Dendritic cell treated with granulocyte-macrophage colony-stimulating factor and Interleukin-4, amounts not matched to agents 40 ng/mL and 50 ng/mL, for 4 days (primary cell): ENCODE results near the gene HSD17B8.

Experiments used
- H3K27ac Mint-ChIP-seq: one replicate; pipeline ENCODE4 v1.8.0; 2022; ENCODE audit warnings: mild to moderate bottlenecking, mixed read lengths
- H3K27me3 Mint-ChIP-seq: one replicate; pipeline ENCODE4 v1.8.0; 2022; ENCODE audit warnings: mild to moderate bottlenecking, mixed read lengths
- H3K36me3 Mint-ChIP-seq: one replicate; pipeline ENCODE4 v1.8.0; 2022; ENCODE audit warnings: low read depth, mixed read lengths
- H3K4me1 Mint-ChIP-seq: one replicate; pipeline ENCODE4 v1.8.0; 2022; ENCODE audit warnings: low read depth, mixed read lengths
- H3K4me3 Mint-ChIP-seq: one replicate; pipeline ENCODE4 v1.8.0; 2022; ENCODE audit warnings: mild to moderate bottlenecking, moderate library complexity, mixed read lengths
- H3K9me3 Mint-ChIP-seq: one replicate; pipeline ENCODE4 v1.8.0; 2022; ENCODE audit warnings: mixed read lengths
- intact Hi-C: fragments of 100-400 bp; cut with micrococcal nuclease; formaldehyde crosslinking; loops from one replicate; pipeline ENCODE4 v1.15.0; 2022

The HSD17B8 gene

DNA sequence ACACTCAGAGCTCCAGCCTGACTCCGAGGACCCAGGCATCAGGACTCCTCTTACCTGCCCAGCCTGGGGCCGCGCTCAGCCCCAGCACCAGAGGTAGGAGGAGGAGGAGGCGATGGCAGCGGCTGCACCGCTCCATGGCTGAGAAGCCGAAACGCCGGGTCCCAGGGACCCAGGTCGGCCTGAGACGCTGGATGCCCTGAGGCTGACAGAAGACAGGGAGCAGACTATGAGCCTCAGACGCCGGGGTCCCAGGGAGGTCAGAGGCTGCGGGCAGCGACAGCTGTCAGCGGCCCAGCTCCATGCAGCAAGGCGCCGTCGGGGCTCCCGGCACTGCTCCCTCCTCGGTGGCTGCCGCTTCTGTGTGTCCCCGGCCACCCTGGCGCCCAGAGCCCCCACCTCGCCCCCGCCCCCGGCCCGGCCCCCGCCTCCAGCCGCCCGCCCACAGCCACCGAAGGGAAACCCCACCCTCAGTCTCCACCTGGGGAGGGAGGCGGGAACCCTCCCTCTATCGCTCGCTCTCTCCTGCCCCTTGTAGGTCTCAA is 12.3 kb upstream of the HSD17B8 start, which contains the start of gene COL11A2:
TSS of gene COL11A2 (minus strand) at position 363 of the 542 bp plus-strand sequence. CDS start at position 136, 227 bp downstream.
- no peak within 1 kb of the TSS for H3K27ac Mint-ChIP-seq
- H3K4me1 Mint-ChIP-seq, result peaks cover 27% of the 10 kb centered on the region
- no peaks in the 10 kb centered on the region for H3K9me3 Mint-ChIP-seq
- intact Hi-C loops, result no loop called here
- H3K27me3 Mint-ChIP-seq, result peaks cover 59% of the 10 kb centered on the region
- H3K36me3 Mint-ChIP-seq, result peaks cover 34% of the 10 kb centered on the region
- H3K4me3 Mint-ChIP-seq, result peak within 1 kb of the TSS; percentile 68

DNA sequence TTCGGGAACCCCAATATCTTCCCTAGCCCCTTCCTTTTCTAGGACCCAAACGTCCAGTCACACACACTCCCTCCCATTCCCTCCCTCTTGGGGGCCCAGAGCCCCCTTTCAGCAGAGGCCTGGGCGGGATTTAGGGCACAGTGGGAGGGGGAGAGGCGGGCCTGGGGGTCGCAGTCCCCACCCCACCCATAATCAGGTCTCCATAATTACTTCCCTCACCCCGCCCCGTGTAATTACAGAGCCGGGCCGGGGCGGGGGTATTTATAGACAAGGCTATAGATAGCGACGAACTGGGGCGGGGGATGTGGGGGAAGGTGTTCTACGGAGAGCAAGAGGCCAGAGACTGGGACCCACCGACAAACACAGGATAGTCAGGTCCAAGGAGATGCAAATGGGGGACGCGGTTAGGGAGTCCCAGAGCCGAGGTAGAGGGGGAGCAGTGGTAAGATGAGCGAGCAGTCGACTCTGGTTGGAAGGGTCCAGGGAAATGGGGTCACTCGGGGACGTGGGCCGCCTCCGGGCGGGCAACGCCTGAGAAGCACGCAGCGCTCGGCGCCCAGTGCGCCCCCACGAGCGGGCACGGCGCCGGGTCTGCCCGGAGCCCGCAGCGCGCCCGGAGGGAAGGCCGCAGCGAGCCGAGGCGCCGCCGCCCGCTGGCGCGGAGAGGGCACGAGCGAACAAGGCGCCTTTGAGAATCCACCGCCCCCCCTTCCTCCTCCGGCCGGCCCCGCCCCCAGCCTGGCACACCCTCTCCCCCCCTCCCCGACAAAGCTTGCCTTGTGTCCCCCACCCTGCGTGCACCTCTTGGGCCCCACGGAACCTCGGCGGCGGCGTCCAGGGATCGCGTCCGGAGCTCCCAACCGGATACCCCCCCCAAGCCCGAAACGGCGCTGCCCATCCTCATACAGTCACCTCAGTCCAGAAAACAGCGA is 11.5 kb upstream of the HSD17B8 start:
- intact Hi-C loops, result no loop called here
- Mint-ChIP-seq H3K27me3 (peaks cover 52% of the 10 kb centered on the region), H3K4me1 (peaks cover 35% of the 10 kb centered on the region), H3K9me3 (no peaks in the 10 kb centered on the region), H3K27ac (no peak overlapping the region), H3K4me3 (peak overlapping the region; percentile 68), H3K36me3 (peaks cover 42% of the 10 kb centered on the region)

DNA sequence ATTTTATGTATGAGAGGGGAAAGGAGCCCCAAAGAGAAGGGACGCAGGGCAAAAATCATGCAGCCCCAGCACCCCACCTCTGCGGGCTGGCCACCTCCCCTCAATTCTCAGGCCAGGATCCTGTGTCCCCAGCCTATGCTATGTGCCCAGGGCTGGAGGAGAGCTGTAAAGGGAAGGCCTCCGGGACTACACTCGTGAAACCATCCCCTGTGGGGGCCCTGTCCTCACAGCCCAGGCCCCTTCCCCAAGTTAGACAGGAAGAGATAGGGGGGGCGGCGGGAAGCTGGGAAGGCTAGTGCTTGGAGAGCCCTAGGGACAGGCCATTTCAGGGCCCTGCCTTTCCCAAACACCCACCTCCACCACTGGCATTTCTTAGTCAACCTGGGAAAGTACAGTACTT is 10.8 kb upstream of the HSD17B8 start:
- Mint-ChIP-seq H3K9me3 (no peaks in the 10 kb centered on the region), H3K4me1 (peaks cover 41% of the 10 kb centered on the region), H3K36me3 (peaks cover 48% of the 10 kb centered on the region), H3K27me3 (peaks cover 47% of the 10 kb centered on the region), H3K27ac (no peak overlapping the region), H3K4me3 (no peak overlapping the region)
- intact Hi-C loops, result no loop called here

DNA sequence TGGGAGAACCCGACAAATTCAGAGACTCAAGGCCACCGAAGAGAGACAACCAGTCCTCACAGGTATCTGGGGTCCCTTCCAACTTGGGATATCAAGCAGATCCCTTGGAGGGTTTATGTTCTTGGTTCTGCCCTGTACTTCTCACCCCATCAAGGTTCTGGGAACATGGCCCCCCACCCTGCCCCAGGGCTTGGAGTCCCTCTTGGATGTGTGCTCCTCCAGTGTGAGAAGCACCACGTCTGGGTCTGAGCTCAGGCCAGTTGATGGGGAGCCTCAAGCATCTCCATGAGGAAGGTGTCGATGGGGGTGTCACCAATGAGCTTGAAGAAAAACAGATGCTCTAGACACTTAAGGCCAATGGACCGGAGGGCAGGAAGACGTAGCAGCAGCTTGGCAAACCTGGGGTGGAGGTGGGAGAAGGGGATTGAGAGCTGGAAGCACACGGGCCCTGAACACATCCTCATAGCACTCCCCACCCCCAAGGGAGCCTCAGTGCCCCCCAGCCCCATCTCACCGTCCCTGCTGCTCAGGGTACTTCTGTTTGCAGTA is 9.9 kb upstream of the HSD17B8 start:
- Mint-ChIP-seq H3K27ac (no peak overlapping the region), H3K27me3 (peaks cover 40% of the 10 kb centered on the region), H3K36me3 (peaks cover 54% of the 10 kb centered on the region), H3K9me3 (no peaks in the 10 kb centered on the region), H3K4me1 (peaks cover 50% of the 10 kb centered on the region), H3K4me3 (no peak overlapping the region)
- intact Hi-C loops, result no loop called here

DNA sequence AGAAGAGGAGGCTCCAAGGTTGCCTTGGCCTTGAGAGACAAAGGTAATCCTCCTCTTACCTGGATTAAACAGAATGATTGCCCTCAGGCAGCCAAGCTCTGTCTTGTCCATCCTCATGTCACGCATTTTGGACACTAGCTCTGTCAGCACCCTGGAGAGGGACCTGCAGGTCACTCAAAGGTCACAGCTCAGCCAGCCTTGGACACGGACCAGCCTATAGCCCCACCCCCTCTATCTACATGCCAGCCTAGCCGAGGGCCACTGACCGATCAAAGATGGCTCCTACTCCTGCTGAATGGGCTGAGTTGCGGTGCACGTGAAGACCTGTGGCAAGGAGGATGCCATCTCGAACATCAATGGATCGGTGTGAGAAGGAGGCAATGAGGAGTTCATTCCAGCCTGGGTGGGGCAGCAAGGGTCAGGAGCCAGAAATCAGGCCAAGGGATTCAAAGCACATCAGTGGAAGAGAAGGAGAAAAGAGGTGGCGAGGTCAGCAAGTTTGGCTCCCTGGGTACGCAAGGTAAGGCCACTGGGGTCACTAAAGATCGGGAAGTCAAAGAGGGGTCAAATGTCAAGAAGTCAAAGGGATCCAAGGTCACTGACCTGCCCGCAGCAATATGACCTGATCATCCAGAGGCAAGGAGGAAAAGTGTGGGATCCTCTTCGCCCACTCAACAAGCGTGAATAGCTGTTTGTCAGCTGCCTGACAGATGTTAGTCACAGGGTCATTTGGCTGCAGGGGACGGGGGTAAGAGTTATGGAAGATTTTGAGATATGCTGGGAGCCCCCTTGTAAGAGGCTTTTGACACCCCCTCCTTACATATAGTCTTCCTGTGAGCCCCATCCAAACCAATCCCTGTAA is 8.9 kb upstream of the HSD17B8 start:
- Mint-ChIP-seq H3K9me3 (no peaks in the 10 kb centered on the region), H3K4me3 (no peak overlapping the region), H3K27ac (no peak overlapping the region), H3K27me3 (peaks cover 30% of the 10 kb centered on the region), H3K4me1 (peaks cover 51% of the 10 kb centered on the region), H3K36me3 (peaks cover 60% of the 10 kb centered on the region)
- intact Hi-C loops, result loop anchor here (5.0 kb wide), 1 partner anchor 33 kb away; no protein-coding TSS in a partner anchor

DNA sequence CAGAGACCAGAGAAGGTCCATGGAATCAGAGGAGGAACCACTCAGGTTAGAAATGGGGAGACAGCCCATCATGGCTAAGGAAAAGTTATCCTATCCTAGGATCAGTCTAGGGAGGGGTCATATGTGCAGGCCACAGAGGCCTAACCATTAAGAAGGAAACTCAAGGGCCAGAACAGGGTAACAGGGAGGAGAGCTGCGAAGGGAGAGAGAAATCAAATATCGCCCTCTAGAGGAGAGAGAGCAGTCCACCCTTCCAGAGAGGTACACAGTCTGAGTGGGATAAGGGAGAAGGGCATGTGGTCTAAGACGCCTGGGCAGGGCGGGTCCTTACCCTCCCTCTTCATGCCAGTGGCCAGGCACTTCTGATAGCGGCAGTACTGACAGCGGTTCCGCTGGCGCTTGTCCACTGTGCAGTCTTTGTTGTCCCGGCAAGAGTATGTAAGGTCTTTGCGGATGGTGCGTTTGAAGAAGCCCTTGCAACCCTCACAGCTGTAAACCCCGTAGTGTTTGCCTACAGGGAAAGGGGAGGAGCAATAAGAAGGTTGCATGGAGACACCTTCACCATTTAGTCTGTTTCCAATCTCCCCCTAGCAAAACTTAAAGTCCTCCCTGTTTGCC is 6.9 kb upstream of the HSD17B8 start:
- Mint-ChIP-seq H3K4me3 (no peak overlapping the region), H3K27me3 (peaks cover 11% of the 10 kb centered on the region), H3K27ac (peak overlapping the region; percentile 99), H3K36me3 (peaks cover 80% of the 10 kb centered on the region), H3K9me3 (no peaks in the 10 kb centered on the region), H3K4me1 (peaks cover 62% of the 10 kb centered on the region)
- intact Hi-C loops, result loop anchor here (5.0 kb wide), 1 partner anchor 35 kb away; no protein-coding TSS in a partner anchor

DNA sequence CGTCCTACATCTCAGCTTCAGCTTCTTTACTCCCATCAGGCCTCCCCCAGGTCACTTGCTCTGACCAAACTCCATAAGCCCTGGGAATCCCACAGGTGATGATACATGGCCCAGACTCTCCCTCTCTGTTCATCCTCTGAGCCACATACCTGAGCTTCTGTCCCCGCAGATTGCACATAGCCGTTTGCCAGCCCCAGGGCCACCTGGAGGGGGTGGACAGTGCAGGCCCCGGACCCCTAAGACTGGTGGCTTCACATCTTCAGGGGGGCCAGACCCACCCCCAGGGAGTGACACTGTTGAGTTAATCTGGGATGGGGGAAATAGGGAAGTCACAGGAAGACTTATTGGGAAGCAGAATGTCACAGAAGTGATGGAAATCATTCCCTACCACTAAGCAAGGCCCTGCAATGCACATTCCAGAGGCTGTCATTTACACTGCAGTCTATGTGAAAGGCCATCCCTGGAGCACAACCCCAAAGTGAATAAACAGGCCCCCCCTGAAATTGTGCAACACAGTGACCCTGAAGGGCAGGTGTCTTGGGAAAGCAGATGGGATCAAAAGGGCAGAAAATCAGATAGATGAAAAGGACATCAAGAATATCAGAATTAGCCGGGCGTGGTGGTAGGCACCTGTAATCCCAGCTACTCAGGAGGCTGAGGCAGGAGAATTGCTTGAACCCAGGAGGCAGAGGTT is 6.1 kb upstream of the HSD17B8 start:
- Mint-ChIP-seq H3K36me3 (peaks cover 87% of the 10 kb centered on the region), H3K4me3 (peak overlapping the region; percentile 98), H3K4me1 (peaks cover 65% of the 10 kb centered on the region), H3K9me3 (no peaks in the 10 kb centered on the region), H3K27ac (peak overlapping the region; percentile 99), H3K27me3 (peaks cover 6% of the 10 kb centered on the region)
- intact Hi-C loops, result loop anchor here (5.0 kb wide), 1 partner anchor 36 kb away; no protein-coding TSS in a partner anchor

DNA sequence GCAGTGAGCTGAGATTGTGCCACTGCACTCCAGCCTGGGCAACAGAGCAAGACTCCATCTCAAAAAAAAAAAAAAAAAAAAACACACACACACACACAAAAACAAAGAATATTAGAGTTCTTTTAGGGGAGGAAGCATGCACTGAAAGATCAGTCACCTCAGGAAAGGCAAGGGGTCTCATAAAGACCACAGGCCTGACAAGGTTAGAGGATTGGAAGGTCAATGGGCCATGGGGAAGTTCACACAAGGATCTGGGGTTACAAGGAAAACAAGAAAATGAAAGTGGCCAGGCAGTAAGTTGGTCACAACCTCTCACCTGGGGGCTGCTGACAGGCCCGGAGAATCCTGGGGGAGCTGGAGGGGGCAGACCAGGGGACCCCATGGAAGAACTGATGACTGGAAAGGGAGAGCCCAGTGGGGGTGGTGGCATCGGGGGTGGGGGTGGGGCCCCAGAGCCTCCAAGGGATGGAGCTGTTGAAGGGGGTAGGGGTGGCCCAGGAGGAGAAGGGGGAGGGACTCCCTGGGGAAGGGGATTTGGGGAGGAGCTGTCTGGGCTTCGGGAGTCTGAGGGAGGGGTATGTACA is 5.5 kb upstream of the HSD17B8 start:
- intact Hi-C loops, result loop anchor here (5.0 kb wide), 1 partner anchor 37 kb away; no protein-coding TSS in a partner anchor

DNA sequence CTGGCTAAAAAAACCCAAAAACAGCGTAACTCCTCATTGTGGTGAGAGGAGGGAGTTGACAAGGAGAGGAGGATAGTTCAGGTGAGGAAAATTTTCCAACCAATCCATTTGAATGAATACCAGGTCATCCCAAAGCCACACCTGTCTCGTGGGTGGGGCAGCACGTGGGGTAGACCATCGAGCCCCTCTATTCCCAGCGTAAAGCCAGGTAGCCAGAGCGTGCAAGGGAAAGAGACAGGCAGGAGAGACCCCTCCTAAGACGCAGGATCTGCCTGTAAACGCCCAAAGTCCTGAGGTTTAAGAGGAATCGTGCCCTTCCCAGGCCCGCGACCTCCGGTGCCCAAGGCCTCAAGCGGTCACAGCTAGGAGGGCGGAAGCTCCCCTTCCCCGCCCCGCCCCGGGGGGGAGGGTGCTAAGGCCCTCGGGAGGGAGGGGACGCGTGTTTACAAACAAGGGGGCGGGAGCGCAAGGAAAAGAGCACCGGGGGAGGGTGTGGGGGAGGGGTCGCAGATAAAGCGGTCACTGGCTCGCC is 4.7 kb upstream of the HSD17B8 start:
- Mint-ChIP-seq H3K4me1 (peaks cover 78% of the 10 kb centered on the region), H3K4me3 (peak overlapping the region; percentile 98), H3K27ac (peak overlapping the region; percentile 99), H3K27me3 (no peaks in the 10 kb centered on the region), H3K9me3 (no peaks in the 10 kb centered on the region), H3K36me3 (peaks cover 91% of the 10 kb centered on the region)
- intact Hi-C loops, result loop anchor here (1.0 to 5.0 kb wide), 3 partner anchors 9 to 49 kb away; partner anchors contain the start of gene RING1

More for the DNA sequence above, 5.5 kb upstream of the HSD17B8 start:
- Mint-ChIP-seq H3K27me3 (peaks cover 2% of the 10 kb centered on the region), H3K36me3 (peaks cover 92% of the 10 kb centered on the region), H3K4me1 (peaks cover 71% of the 10 kb centered on the region), H3K4me3 (peak overlapping the region; percentile 98), H3K9me3 (no peaks in the 10 kb centered on the region), H3K27ac (peak overlapping the region; percentile 99)

DNA sequence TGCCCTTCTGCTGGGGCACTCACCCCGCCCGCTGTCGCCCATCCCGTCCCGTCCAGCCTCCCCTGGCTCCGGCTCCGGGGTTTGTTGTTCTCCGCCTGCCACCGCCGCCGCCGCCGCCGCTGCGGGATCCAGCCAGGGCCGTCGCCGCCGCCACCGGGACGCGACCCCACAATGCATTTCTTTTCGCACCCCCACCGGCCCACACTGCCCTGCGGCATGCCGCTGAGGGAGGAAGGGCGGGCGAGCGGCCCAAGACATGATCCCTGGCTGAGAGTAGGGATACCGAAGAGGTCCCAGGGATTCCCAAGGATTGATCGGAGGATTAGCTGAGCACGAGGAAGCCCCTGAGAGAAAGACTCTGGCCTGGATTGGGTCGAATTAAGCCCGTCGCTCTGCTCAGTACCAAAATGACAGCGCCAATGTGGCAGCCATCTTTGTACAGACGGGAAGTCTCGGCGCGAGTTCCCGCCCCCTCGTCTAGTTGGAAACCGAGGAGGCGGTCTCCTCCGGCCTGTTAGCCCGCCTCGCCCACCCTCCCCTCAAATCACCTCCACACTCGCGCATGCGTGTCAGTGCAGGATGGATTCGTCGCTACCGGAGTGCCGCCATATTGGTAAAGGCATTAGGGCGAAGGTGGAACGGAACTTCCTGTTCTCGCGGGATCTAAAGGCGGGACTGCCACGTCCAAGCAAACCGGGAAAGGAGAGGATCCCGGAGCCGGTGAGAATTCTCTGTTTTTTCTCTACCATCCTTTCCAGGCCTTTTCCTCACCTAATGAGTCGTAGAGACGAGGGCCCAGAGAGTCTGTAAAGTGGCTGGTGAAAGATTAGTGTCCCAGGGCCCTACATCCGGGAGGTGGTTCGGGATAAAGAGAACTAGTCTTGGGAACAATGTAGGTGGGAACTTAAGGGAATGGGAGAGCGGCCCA is 4.0 kb upstream of the HSD17B8 start, which contains the start of the genes RXRB and SLC39A7:
TSS of gene RXRB (minus strand) at position 447 of the 928 bp plus-strand sequence. CDS start at position 258, 189 bp downstream.
TSS of gene SLC39A7 (plus strand) at position 649 of the 928 bp plus-strand sequence. CDS start 379 bp downstream, outside the sequence.
- Mint-ChIP-seq H3K36me3 (peaks cover 84% of the 10 kb centered on the region), H3K4me3 (peak within 1 kb of the TSS; percentile 98), H3K27ac (peak within 1 kb of the TSS; percentile 99), H3K4me1 (peaks cover 85% of the 10 kb centered on the region), H3K9me3 (no peaks in the 10 kb centered on the region), H3K27me3 (no peaks in the 10 kb centered on the region)
- intact Hi-C loops, result loop anchor here (1.0 to 2.0 kb wide), 2 partner anchors 8 to 48 kb away; partner anchors contain the start of gene RING1

DNA sequence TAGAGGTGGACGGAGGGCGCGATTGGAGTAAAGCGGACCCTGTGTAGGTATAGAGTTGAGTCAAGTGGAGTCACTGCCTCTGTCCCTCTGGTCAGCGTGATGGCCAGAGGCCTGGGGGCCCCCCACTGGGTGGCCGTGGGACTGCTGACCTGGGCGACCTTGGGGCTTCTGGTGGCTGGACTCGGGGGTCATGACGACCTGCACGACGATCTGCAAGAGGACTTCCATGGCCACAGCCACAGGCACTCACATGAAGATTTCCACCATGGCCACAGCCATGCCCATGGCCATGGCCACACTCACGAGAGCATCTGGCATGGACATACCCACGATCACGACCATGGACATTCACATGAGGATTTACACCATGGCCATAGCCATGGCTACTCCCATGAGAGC is 3.3 kb upstream of the HSD17B8 start:
- intact Hi-C loops, result loop anchor here (2.0 kb wide), 1 partner anchor 48 kb away; no protein-coding TSS in a partner anchor
- no peaks in the 10 kb centered on the region for H3K9me3 Mint-ChIP-seq
- H3K4me3 Mint-ChIP-seq, result peak overlapping the region; percentile 98
- peaks cover 86% of the 10 kb centered on the region for H3K4me1 Mint-ChIP-seq
- peaks cover under 1% of the 10 kb centered on the region for H3K27me3 Mint-ChIP-seq
- peaks cover 78% of the 10 kb centered on the region for H3K36me3 Mint-ChIP-seq
- peak overlapping the region; percentile 99 for H3K27ac Mint-ChIP-seq
